Activated CD4-positive, alpha-beta T cell treated with anti-CD3 and anti-CD28 coated beads, Interleukin-2, Interleukin-6, amounts not matched to agents 100 ng/mL and 50 ng/mL, durations not matched to agents 16 hours and 8 hours (primary cell): ENCODE results near the gene SYCN.

ENCODE experiments used
- DNase-seq: peaks from one replicate; pipeline ENCODE4 v3.0.0-alpha.2; 2020

Gene SYCN

DNA sequence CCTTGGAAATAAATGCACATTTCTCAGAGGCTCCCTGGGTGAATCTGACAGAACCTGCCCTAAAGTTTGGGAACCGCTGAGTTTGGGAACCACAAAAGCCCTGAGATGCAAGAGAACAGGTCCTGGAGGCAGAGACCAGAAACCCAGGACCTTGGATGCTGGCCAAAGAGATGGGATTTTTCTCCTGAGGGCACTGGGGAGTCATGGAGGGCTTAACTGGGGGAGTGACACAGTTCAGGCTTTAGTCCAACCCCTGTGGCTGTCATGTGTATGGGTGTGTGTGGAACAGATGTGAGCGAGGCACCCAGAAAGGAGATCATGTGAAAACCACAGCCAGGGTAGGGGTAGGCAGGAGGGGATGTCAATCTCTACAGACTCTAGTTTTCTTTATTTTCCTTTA, 11.2 kb downstream of the SYCN start:
- DNase-seq: no peak

DNA sequence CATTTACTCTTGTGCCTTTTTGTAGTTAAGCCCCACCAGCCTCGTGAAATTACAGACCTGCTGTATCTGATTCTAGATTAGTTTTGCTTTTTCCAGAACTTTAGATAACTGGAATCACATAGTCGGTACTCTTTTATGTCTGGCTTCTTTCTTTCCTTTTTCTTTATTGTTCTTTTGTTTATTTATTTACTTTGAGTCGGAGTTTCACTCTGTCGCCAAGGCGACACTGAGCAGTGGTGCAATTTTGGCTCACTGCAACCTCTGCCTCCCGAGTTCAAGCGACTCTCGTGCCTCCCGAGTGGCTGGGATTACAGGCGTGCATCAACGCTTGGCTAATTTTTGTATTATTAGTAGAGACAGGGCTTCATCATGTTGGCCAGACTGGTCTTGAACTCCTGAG, 13.3 kb downstream of the SYCN start:
- no peak for DNase-seq

DNA sequence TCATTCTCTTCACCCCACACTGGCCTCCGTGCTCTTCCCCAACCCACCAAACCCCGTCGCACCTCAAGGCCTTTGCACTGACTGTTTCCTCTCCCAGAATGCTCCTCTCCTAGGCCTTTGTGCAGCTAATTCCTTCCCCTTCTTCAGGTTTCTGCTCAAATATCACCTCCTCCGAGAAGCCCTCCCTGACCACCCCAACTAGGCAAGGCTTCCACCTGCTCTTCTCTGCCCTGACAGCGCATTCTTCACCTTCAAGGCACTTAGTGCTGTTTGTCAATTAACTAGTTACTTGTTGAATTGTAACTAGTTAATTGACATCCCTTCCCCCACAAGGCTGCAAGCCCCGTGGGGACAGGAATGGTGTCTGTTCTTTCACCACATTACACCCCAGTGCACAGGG, 15.1 kb downstream of the SYCN start:
- no peak for DNase-seq

DNA sequence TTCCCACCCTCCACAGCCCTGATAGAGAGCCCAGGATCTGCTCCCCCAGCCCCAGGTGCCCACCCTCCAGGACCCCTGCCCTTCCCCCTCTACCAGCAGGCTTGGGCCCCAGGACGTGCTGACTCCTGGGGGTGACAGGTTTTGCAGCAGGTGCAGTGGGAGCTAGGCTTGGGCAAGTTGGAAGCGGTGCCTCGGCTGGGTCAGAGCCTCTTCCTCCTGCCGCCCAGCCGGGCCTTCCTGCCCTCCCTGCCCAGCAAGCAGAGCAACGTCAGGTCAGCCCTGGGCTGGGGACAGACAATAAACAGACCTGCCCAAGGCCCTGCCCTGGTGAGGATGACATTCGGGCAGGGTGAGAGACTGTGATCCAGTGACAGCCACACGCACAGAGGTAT, 16.5 kb downstream of the SYCN start:
- no peak for DNase-seq

DNA sequence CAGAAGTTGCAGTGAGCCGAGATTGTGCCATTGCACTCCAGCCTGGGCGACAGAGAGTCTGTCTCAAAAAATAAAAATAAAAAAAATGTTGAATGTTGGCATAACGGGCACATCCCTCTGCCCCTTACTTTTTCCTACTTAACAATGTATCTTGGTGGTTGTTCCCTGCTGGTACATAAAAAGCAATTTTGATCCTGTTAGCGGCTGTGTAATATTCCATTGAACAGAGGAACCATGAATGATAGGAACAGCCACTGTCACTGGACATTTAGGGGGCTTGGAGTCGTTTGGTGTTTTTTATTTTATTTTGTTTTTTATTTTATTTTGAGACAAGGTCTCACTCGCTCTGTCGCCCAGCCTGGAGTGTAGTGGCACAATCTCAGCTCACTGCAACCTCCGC, 17.7 kb downstream of the SYCN start:
- no peak for DNase-seq

DNA sequence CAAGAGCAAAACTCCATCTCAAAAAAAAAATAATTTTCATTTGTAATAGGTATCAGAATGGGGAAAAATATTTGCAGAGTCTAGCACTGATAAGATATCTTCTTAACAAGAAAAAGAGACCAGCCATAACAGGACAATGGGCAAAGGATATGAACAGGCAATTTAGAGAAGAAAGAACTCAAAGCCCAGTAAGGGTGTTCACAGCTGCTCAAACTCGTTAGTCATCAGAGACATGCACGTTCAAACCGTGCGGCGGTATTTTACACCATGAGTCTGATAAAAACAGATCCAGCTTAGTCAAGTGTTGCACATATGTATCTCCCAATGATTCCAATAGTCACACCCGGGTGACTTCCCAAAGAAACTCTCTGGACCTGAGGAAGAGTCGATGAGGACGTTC, 21.0 kb downstream of the SYCN start:
- no peak for DNase-seq

DNA sequence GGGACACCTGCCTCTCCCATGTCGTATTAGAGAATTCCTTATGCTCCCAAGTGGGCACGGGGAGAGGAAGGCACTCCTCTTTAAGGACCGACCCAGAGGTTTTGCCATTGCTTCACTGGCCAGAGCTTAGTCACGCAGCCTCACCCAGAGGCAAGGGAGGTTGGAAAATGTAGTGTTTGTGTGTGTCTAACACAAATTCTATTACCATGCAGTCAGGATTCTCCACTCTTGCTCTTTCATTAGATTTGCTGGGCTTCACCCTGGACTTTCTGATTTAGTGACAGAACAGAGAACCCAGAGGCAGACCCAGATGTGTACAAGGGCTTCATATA, 21.9 kb downstream of the SYCN start:
- no peak for DNase-seq

DNA sequence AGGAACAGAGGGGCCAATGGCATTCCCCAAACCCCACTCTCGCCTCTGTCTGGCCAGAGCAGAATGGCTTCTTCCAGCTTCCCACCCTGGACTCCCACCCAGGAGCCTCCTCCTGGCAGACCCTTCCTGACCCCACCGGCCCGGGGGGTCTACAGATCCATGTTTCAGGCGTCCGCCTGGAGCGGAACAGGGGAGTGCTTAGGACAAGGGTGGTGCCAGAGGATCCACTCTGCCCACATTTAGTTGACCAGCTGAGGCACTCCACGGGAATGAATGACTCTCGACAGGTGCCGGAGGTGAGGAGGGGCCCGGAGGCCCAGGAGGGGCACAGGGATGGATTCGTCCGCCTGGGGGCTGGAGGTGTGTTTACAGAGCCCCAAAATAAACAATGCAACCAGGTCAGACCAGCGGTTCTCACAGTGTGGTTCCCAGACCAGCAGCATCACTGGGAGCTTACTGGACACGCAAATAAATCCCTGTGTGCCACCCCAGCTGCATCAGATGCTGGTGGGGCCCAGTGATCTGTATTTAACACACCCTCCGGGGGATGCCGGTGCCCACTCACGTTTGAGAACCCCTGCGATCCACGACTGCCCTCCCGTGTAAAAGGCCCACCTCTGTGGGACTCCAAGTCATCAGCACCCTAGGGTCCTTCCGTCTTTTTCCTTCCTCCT, 22.4 kb downstream of the SYCN start:
- DNase-seq: no peak

DNA sequence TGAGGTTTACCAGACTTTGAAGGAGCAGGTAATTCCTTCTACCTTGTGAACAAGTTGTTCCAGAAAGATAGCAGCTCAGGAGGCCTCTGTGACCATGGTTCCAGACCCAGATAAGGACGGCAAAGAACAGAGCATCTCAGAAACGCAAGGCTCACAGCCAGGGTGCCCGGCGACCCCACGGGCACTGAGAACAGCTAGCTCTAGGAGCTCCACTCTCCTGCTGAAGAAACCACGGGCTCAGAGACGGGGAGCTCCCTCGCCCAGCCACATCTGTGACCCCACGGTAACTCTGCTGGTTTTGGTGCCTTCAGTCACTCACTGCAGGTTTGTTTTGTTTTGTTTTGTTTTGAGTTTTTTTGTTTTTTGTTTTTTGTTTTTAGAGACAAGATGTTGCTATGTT, 23.3 kb downstream of the SYCN start:
- no peak for DNase-seq

DNA sequence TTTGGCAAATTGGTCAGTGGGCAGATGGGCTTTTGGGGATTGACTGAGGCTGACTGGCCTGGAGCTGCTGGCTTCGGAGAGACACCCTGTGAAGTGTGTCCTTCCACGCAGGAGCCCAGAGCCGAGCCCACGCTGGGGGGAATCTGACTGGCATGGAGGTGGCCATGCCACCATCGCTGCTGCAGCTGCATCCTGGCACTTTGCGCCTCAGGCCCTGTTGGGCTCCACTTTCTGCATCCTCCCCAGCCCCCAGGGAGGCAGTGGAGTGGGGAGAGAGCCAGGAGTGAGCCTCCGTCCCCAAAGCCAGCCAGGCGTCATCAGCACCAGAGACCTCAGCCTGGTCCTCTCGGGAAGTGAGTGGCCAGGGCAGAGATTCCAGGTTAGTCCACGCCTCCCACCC, 24.3 kb downstream of the SYCN start:
- DNase-seq: no peak

DNA sequence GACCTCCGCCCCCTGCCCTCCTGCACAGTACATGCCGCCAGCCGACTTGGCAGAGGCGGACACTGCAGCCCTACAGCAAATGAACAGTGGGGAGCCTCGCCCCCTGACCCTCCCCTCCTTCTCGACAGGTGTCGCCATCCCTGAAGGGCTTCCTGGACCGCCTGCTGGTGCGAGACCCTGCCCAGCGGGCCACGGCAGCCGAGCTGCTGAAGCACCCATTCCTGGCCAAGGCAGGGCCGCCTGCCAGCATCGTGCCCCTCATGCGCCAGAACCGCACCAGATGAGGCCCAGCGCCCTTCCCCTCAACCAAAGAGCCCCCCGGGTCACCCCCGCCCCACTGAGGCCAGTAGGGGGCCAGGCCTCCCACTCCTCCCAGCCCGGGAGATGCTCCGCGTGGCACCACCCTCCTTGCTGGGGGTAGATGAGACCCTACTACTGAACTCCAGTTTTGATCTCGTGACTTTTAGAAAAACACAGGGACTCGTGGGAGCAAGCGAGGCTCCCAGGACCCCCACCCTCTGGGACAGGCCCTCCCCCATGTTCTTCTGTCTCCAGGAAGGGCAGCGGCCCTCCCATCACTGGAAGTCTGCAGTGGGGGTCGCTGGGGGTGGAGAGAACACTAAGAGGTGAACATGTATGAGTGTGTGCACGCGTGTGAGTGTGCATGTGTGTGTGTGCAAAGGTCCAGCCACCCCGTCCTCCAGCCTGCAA, 25.6 kb downstream of the SYCN start:
- DNase-seq: no peak

DNA sequence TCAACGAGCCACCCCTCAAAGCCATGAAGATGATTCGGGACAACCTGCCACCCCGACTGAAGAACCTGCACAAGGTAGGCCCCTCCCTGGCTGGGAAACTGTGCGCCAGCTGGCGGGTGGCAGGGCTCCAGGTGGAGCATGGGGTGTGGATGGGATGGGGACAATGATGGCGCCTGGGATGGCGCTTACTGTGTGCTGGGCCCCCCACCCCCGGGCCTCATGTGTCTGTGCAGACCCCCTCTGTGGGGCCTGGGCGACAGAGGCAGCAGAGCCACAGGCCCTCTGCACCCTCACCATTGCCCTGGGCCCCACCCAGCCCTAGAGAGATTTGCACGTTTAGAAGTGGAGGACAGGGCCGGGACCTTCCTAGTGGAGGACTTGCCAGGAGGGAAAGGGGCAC, 26.3 kb downstream of the SYCN start:
- DNase-seq: no peak

DNA sequence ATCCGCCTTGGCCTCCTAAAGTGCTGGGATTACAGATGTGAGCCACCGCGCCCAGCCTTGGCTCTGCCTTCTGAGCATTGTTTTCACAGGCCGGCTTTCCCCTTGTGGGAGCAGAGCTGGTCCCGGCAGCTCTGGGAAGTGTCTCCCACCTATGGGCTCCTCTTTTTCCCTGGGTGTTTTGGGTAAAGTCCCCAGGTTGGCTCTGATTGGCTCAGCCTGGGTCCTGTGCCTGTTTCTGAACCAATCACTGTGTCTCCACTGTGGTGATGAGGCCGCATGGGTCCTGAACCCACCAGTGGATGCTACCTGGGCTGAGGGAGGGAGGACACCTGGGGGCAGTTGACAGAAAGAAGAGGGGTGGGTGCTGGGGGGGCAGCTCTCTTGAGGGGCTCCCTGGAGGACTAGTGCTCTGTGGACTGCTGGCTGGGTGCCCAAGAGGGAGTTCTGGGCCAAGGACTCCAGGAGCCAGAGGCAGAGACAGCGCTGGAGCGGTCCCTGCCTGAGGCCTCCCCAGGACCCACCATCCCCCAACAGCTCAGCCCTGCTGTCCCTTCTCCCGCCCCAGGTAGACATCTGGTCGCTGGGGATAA, 26.9 kb downstream of the SYCN start:
- no peak for DNase-seq

DNA sequence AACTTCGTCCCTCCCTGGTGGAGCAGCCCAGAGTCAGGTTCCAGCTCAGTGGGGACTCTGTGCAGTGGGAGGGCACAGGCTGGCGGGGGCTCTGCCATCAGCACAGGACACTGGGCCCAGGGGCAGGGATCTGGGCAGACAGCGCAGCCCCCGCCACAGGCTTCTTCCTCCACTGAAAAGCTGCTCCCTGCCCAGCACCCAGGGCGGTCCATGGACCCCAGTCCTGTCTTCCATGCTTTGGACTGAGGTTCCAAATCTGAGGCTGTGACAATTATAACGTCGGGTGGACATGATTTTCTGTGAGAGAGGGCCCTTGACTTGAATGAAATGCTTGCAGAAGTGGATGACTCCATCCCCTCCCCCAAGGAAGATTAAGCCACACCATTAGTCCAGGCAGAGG, 28.5 kb downstream of the SYCN start:
- DNase-seq: no peak

DNA sequence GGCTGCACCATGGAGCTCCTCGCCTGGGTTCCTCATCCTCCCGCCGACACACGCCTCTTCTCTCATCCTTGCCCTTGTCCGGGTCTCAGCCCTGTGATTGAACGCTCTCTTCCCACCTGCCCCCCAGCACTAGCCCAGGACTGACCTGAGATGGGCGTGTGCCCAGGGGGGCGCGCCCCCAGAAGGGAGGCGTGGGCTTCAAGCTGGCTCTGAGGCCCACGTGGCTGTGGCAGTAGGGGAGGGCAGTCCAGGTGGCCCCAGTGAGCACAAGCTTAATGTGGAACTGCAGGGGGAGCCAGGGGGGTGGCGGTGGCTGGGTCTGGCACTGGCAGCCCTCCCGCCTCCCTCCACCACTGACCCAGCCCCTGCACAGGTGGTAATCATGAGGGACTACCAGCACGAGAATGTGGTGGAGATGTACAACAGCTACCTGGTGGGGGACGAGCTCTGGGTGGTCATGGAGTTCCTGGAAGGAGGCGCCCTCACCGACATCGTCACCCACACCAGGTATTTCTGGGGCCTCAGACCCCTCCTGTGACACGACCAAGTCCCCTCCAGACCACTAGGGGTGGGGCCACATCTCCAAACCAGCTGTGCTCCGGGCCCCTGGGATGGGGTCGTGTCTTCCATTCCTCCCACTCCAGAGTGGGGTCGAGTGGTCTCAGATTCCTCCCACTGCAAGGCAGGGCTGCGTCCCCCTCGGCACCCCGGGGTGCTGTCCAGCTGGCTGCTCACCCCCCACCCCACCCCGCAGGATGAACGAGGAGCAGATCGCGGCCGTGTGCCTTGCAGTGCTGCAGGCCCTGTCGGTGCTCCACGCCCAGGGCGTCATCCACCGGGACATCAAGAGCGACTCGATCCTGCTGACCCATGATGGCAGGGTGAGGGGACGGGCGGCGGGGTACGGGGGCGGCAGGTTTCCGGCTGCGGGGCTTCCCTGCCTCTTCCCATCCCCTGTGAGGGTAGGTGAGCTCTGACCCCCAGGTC, 29.2 kb downstream of the SYCN start:
- DNase-seq: no peak

DNA sequence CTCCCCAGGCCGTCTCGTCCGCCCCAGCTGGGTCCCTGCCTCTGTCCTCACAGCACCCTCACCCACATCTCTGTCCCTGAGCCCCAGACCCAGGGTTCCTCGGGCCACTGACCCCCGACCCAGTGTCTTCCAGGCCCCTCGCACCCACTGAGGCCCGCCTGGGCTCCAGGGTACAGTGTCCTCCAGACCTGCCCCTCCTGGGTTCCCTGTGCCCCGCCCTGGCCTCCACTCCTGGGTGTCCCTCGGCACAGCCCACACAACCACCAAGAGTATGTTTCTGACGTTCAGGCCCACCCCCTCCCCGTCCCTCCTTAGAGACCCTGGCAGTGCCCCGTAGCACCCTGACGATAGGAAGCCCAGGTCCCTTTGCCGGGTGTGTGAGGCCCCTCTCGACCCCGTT, 29.9 kb downstream of the SYCN start:
- no peak for DNase-seq

DNA sequence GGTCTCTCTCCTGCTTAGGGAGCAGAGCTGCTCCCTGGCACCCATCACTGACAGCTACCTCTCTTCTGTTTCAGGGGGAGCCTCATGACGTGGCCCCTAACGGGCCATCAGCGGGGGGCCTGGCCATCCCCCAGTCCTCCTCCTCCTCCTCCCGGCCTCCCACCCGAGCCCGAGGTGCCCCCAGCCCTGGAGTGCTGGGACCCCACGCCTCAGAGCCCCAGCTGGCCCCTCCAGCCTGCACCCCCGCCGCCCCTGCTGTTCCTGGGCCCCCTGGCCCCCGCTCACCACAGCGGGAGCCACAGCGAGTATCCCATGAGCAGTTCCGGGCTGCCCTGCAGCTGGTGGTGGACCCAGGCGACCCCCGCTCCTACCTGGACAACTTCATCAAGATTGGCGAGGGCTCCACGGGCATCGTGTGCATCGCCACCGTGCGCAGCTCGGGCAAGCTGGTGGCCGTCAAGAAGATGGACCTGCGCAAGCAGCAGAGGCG, 30.5 kb downstream of the SYCN start:
- no peak for DNase-seq

DNA sequence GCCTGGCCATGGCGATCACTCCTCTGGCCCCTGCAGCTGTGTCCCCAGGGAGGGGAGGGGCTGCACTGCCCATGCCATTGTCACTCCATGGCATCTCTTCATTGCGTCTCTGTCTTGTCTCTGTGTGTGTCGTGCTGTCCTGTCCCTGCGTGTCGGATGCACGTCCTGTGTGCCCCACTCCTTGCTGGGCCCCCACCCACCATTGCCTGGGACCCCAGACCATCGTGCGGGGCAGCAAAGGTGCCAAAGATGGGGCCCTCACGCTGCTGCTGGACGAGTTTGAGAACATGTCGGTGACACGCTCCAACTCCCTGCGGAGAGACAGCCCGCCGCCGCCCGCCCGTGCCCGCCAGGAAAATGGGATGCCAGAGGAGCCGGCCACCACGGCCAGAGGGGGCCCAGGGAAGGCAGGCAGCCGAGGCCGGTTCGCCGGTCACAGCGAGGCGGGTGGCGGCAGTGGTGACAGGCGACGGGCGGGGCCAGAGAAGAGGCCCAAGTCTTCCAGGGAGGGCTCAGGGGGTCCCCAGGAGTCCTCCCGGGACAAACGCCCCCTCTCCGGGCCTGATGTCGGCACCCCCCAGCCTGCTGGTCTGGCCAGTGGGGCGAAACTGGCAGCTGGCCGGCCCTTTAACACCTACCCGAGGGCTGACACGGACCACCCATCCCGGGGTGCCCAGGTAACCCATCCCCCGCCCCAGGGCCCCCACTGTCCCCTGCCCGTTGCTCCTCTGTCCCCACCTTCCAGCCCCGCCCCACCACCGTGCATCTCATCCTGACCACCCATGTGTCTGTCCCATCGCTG, 31.2 kb downstream of the SYCN start:
- DNase-seq: no peak

DNA sequence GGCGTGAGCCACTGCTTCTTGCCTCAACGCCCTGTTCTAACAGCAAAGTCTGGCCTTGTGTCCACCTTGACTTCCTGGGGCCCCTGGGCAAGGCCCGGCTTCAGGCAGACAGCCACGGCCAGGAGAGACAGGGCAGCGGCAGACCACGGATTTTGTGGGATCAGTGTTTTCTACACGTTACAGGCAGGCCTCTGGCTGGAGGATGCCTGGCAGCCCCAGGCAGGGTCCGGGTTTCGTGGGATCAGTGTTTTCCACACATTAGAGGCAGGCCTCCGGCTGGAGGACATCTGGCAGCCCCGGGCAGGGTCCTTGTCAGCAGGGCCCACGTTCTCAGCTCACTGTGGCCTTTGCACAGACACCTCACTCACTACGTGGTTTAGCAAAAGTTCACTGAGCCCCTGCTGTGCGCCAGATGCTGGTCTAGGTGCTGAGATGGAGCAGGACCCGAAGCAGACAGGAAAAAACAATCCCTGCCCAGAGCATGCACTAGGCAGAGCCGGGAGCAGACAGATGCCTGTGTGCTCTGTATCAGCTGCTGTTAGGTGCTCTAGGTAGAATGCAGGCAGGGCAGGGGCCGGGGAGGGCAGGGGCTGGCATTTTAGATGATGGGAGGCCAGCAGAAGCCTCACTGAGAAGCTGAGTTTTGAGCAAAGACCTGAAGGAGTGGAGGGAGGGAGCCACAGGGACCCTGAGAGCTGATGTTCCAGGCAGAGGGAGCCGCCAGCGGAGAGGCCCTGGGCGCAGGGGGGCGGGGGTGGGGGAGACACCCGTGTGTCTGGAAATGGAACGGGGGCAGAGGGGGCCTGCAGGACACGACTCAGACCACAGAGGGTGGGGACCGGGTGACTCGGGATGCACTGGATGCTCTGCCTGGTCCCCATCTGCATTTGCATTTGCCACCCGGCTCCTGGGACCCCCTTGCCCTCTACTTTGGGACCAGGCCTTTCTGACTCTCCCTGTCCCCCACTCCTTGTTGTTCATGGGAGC, 32.3 kb downstream of the SYCN start:
- DNase-seq: no peak

DNA sequence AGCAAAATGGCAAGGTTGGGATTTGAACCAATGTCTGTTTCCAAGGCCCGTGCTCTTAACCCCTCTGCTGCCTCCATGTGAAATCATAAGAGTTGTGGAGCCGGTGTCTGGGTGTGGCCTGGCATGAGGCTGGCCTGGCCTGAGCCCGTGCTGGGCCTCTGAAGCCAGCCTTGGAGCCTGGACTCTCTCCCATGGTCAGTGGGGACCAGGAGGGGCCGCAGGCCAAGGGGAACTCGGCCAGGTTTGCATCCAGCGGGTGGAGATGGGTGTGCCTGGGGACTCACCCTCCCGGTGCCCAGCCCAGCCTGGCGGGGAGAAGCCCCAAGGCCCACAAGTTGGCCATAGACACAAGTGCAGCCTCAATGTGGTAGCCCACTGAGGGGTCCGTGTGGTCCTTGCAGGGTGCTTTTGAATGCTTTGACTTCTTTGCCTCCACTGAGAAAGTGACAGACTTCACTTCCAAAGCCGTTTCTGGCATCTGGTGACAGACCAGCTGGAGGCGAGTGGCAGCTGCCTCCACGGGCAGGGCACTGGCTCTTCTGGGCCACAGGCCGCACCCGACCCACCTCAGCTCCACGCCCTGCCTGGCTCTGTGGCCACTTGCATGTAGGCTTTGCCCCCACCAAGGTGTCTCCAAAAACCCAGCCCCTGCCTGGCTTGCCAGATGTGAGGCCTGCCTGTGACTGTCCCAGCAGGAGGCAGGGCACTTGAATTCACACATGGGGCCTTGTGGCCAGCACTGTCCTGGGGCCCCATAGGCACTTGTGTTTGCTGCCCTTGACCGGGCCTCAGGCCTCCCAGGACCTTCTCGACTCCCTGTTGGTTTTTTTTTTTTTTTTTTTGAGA, 33.5 kb downstream of the SYCN start:
- no peak for DNase-seq
